Skeletal muscle tissue (tissue), 4 donors: ENCODE results near the gene SDCCAG8. TPM values are rescaled to one million over a fixed set of nuclear protein-coding genes. Genes with fewer than 3 reads are reported as not detected.
A peak's percentile ranks its signal among the peaks of the same experiment; 100 is the strongest.

Source experiments
- H3K27ac ChIP-seq: one replicate; pipeline ENCODE4 v1.7.0; 2013; ENCODE audit warnings: mild to moderate bottlenecking, low read depth, low read length, inconsistent platforms
- H3K27me3 ChIP-seq, 3 donors: one replicate each; pipeline ENCODE4 v1.7.0; 2013; ENCODE audit warnings: low read length in 3 of 3; ENCODE audit not compliant: control insufficient read depth in 3 of 3, insufficient read depth in 3 of 3
- H3K36me3 ChIP-seq, 3 donors: one replicate each; pipeline ENCODE4 v1.7.0; 2013; ENCODE audit warnings: low read length in 3 of 3; ENCODE audit not compliant: control insufficient read depth in 3 of 3, insufficient read depth in 3 of 3
- H3K4me1 ChIP-seq, 3 donors: one replicate each; pipeline ENCODE4 v1.7.0; 2013; ENCODE audit warnings: low read length in 3 of 3, mild to moderate bottlenecking in 3 of 3; ENCODE audit not compliant: control insufficient read depth in 3 of 3, insufficient read depth in 3 of 3
- H3K4me3 ChIP-seq, 3 donors: one replicate each; pipeline ENCODE4 v1.7.0; 2013; ENCODE audit warnings: low read length in 3 of 3
- H3K9ac ChIP-seq, 3 donors: one replicate each; pipeline ENCODE4 v1.7.0; 2013; ENCODE audit warnings: low read length in 3 of 3, mild to moderate bottlenecking in 3 of 3, moderate library complexity in 2 of 3, low read depth in 1 of 3
- H3K9me3 ChIP-seq, 3 donors: one replicate each; pipeline ENCODE4 v1.7.0; 2013; ENCODE audit warnings: low read length in 3 of 3; ENCODE audit not compliant: control insufficient read depth in 3 of 3
- total RNA-seq: library from RNA; depleted of rRNA; stranded (reverse); fragments of >200 nt; gene quantifications from one replicate; pipeline ENCODE4 v1.2.3, GENCODE V29; 2014
- donor health status: Osteomylitis.

Gene SDCCAG8
- total RNA-seq, 1 donor from 2014 or later: 71.5 TPM

GRCh38 chr1:243292117-243292516 is 36.3 kb downstream of the SDCCAG8 start:
- no peak overlapping the region for H3K4me3 ChIP-seq
- H3K9ac ChIP-seq: no peak overlapping the region
- H3K9me3 ChIP-seq: no peaks in the 10 kb centered on the region
- peaks cover 2 to 14% (median 5%) of the 10 kb centered on the region in 3 donors for H3K36me3 ChIP-seq
- H3K4me1 ChIP-seq: no peaks in the 10 kb centered on the region
- no peak overlapping the region for H3K27ac ChIP-seq
- no peaks in the 10 kb centered on the region for H3K27me3 ChIP-seq

- no peak overlapping the region for H3K27ac ChIP-seq
- peaks cover 2 to 17% (median 10%) of the 10 kb centered on the region in 3 donors for H3K36me3 ChIP-seq
- no peaks in the 10 kb centered on the region for H3K4me1 ChIP-seq
- no peaks in the 10 kb centered on the region for H3K27me3 ChIP-seq
- no peak overlapping the region for H3K4me3 ChIP-seq
- no peak overlapping the region for H3K9ac ChIP-seq
- no peaks in the 10 kb centered on the region for H3K9me3 ChIP-seq
Measured at GRCh38 chr1:243293941-243294722, 38.3 kb downstream of the SDCCAG8 start.

- Histone ChIP-seq H3K9me3 (no peaks in the 10 kb centered on the region), H3K9ac (no peak overlapping the region), H3K36me3 (peaks cover 2 to 17% (median 10%) of the 10 kb centered on the region in 3 donors)
Measured at GRCh38 chr1:243294723-243295121, 38.9 kb downstream of the SDCCAG8 start.

GRCh38 chr1:243299069-243299468 is 43.2 kb downstream of the SDCCAG8 start:
- Histone ChIP-seq H3K4me3 (no peak overlapping the region), H3K27me3 (no peaks in the 10 kb centered on the region), H3K36me3 (peaks cover 0 to 8% (median 6%) of the 10 kb centered on the region in 3 donors), H3K9ac (no peak overlapping the region), H3K9me3 (no peaks in the 10 kb centered on the region), H3K27ac (no peak overlapping the region), H3K4me1 (no peaks in the 10 kb centered on the region)

More at GRCh38 chr1:243294723-243295121, 38.9 kb downstream of the SDCCAG8 start:
- Histone ChIP-seq H3K27me3 (no peaks in the 10 kb centered on the region), H3K4me3 (no peak overlapping the region), H3K27ac (no peak overlapping the region), H3K4me1 (no peaks in the 10 kb centered on the region)

GRCh38 chr1:243301059-243301458 is 45.2 kb downstream of the SDCCAG8 start:
- Histone ChIP-seq H3K4me3 (no peak overlapping the region), H3K27me3 (no peaks in the 10 kb centered on the region), H3K36me3 (peaks cover 0 to 8% (median 6%) of the 10 kb centered on the region in 3 donors), H3K4me1 (no peaks in the 10 kb centered on the region), H3K27ac (no peak overlapping the region), H3K9me3 (no peaks in the 10 kb centered on the region), H3K9ac (no peak overlapping the region)

- Histone ChIP-seq H3K27me3 (no peaks in the 10 kb centered on the region), H3K4me3 (no peak overlapping the region), H3K27ac (no peak overlapping the region), H3K9me3 (no peaks in the 10 kb centered on the region), H3K4me1 (peaks cover 0 to 6% (median 0%) of the 10 kb centered on the region in 3 donors), H3K36me3 (peaks cover 11 to 12% (median 12%) of the 10 kb centered on the region in 3 donors), H3K9ac (no peak overlapping the region)
Measured at GRCh38 chr1:243311809-243312208, 56.0 kb downstream of the SDCCAG8 start.

GRCh38 chr1:243312952-243313634 is 57.3 kb downstream of the SDCCAG8 start:
- H3K27me3 ChIP-seq: no peaks in the 10 kb centered on the region
- H3K4me1 ChIP-seq: peaks cover 0 to 6% (median 0%) of the 10 kb centered on the region in 3 donors
- H3K36me3 ChIP-seq: peaks cover 9 to 18% (median 17%) of the 10 kb centered on the region in 3 donors
- H3K9me3 ChIP-seq: no peaks in the 10 kb centered on the region
- no peak overlapping the region for H3K9ac ChIP-seq
- peak overlapping the region; percentile 26 for H3K27ac ChIP-seq
- no peak overlapping the region for H3K4me3 ChIP-seq

GRCh38 chr1:243313635-243314536 is 58.0 kb downstream of the SDCCAG8 start:
- Histone ChIP-seq H3K36me3 (peaks cover 7 to 21% (median 20%) of the 10 kb centered on the region in 3 donors), H3K4me1 (peaks cover 0 to 6% (median 0%) of the 10 kb centered on the region in 3 donors), H3K9ac (no peak overlapping the region), H3K4me3 (no peak overlapping the region), H3K27ac (peak overlapping the region; percentile 26), H3K9me3 (no peaks in the 10 kb centered on the region), H3K27me3 (no peaks in the 10 kb centered on the region)

GRCh38 chr1:243315455-243315854 is 59.6 kb downstream of the SDCCAG8 start:
- Histone ChIP-seq H3K9ac (no peak overlapping the region), H3K27ac (no peak overlapping the region), H3K36me3 (peaks cover 7 to 21% (median 16%) of the 10 kb centered on the region in 3 donors), H3K27me3 (no peaks in the 10 kb centered on the region), H3K9me3 (no peaks in the 10 kb centered on the region), H3K4me3 (no peak overlapping the region), H3K4me1 (peaks cover 0 to 6% (median 0%) of the 10 kb centered on the region in 3 donors)
